Left hindlimb (tissue), 1 donor: Measurements from ENCODE around the gene SFMBT2.

ENCODE experiments used
- DNase-seq: peaks from one replicate; pipeline ENCODE4 v3.0.0-alpha.2; 2018

The SFMBT2 gene

DNA sequence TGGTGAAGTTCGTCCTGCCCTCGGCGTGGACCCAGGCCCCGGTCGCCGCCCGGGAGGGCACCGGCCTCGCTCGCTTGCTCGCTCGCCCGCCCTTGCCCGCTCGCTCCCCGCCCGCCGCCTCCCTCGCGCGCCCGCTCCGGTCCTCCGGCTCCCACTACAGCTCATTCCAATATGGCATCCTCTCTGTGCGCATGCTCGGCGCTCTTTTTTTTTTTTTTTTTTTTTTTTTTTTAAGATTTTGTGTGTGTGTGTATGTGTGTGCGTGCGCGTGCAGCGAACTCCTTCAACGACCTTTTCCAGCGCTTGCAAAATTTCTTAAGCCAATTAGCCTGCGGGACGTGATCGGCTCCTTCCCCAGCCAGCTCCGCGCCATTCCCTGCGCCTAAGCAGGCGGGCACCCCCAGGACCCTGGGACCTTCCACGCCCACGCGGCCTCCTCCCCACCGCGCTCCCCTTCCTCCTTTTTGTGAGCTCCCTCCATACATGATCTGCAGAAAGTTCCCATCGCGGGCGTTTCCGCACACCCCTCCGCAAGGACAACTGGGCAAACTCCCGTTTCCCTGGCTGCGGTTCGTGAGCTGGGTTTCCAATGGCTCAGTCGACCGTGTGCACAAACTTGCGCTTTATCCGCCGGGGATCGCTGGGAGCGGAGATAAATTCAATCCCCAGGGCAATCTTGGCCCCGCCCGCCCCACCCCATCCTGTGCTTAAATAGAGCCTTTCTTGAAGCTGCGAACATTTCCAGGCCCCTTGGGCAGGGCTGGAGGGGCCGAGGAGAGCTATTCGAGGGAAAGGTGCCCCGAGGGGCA is at the start of gene SFMBT2:
TSS of gene SFMBT2 (minus strand) at position 173 of the 809 bp plus-strand sequence. CDS start 29,136 bp downstream, outside the sequence.
- DNase-seq = peak; percentile 77

DNA sequence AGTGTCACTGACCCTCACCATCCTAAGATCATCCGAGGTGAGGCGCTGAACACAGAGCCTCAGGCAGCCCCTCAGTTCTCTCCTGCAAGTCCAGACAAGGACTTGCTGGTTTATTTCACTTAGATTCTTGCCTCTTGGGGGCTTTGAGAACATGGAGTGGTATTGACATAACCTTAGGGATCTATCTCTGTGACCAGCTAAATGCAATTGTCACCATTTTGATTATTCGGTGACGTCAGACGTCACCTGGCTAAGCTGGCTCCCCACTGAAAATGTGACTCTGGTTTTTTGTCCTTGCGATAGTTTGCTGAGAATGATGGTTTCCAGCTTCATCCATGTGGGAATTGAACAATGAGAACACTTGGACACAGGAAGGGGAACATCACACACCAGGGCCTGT is 49.2 kb upstream of the SFMBT2 start:
- DNase-seq = no peak

DNA sequence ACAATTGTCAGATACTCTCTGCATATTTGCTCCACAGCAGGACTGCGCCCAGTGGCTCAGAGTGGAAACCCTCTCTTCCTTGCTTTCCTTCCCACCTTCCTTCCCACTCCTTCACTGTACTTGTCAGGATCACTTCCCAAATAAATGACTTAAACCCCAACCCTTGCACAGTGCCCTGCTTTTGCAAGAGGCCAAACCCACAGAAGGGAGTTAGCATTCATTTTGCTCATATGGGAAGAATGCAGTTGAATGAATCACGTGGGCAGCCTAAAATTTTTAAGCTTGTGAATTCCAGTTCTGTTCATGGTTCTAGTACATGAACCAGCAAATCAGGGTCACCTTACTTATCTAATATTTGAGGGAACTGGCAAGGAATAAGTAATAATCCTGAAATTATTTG is 47.7 kb upstream of the SFMBT2 start:
- no peak for DNase-seq

DNA sequence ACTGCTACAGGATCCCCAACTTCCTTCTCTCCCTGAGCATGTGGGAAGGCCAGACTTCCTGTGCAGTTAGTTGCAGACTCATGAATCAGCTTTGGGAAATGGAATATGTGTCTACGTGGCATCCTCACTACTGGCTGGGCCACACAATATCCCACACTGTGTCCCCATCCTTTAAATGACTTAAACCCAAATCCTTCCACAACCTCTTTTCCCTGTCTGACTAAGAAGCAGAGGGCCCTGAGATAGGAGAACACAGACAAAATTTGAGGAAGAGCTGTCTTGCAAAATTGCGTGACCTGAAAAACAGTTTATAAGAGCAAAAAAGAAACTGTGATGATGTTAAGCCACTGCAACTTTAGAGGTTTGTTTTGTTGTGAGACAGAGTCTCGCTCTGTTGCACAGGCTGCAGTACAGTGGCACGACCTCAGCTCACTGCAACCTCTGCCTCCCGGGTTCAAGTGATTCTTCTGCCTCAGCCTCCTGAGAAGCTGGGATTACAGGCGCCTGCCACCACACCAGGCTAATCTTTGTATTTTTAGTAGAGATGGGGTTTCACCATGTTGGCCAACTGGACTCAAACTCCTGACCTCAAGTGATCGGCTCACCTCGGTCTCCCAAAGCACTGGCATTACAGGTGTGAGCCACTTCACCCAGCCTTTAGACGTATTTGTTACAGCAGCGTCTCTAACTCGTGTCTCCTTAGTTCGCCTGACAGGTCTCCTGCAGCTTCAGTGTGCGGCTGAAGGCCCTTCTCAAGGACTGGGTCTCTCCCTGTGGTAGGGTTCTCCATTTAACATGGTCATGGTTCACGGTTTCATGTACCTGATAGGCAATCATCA is 46.9 kb upstream of the SFMBT2 start:
- DNase-seq = no peak

DNA sequence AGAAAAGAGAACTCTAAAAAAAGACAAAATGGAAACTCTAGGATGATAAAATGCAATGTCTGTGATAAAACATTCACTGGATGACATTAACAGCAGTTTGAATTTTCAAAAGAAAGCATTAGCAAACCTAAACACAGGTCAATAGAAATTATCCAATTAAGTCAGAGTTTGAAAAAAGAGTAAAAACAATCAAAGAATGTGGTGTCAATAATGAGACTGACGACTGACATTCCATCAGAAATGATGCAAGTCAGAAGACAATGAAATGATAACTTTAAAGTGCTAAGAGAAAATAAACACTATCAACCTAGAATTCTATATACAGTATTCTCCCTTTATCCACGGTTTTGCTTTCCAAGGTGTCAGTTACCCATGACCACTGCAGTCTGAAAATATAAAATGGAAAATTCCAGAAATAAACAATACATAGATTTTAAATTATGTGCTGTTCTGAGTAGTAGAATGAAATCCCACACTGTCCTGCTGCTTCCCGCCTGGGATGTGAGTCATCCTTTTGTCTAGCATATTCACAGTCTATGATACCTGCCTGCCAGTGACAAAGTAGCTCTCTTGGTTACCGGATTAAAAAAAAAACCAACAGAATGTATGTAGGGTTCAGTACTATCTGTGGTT is 38.3 kb upstream of the SFMBT2 start:
- no peak for DNase-seq

DNA sequence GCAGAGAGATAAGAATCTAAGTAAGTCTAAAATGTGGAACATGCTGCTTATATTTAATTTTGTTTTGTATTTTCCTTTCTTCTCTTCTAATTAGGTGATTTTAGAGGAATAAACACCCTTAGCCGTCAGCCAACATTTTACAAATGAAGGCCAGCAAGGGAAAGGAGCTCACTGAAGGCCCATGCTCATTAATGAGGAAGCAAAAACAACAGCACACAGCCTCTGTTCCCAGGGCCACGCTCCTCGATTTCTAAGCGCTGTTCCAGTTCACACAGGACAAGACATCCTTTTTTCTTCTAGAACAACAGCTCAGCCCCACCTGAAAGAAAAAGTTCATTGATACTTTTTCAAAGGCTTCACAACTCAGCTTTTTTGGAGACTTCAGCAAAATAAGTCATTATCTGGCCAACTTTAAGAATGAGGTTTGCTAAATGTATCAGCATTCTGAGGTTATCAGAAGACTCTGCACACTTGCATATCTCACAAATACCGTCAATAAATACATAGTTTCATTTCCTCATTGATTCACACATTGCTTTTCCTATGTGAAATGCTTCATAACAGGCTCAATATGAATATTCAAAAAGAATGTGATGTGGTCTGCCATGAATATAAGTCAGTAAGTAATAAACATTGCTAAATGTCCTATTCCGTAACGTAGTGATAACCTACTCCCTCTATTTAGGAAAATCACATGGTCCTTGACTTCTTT is 34.8 kb upstream of the SFMBT2 start:
- DNase-seq = no peak

DNA sequence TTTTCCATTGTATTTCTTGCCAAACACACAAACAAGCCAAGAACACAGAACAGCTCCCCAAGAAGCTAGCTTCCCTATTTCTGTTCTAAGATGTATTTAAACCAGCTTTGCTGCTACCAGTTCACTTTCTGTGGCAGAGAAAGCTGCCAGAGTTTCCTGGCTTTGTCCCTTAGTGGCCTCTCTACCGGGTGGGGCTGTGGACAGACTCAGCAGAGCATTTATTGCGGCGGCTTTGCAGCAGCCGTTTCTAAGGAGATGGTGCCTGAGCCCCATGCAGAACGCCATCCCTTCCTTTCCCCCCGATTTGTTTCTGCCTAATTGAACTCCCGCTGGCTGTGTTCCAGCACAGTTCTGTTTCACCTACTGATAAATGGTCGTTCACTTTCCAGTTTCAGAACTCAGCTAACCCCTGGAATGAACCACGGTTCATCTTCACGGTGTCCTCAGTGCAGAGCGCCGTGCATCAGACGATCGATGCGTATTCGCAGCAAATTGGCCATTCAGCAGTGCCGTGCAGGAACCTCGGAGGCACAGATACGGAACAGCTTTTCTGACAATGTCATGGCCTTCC is 33.8 kb upstream of the SFMBT2 start:
- DNase-seq = peak; percentile 39

DNA sequence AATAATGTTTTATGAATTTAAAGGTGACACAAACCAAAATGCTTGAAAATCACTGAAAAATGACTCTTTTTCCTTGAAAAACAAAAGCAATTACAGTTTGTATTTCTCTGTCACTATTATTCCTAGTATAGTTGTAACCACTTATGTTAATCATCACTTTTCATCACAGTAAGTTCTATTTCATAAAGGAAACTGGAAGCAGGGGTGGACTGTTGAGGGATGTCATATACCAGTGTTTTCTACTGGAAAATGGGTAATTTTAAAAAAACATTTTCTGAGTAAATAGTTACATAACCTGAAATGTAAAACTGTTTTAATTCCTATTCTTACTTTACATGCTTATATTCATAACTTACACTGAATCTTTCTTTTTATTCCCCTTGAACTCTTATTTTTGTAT is 32.2 kb upstream of the SFMBT2 start:
- DNase-seq = no peak

DNA sequence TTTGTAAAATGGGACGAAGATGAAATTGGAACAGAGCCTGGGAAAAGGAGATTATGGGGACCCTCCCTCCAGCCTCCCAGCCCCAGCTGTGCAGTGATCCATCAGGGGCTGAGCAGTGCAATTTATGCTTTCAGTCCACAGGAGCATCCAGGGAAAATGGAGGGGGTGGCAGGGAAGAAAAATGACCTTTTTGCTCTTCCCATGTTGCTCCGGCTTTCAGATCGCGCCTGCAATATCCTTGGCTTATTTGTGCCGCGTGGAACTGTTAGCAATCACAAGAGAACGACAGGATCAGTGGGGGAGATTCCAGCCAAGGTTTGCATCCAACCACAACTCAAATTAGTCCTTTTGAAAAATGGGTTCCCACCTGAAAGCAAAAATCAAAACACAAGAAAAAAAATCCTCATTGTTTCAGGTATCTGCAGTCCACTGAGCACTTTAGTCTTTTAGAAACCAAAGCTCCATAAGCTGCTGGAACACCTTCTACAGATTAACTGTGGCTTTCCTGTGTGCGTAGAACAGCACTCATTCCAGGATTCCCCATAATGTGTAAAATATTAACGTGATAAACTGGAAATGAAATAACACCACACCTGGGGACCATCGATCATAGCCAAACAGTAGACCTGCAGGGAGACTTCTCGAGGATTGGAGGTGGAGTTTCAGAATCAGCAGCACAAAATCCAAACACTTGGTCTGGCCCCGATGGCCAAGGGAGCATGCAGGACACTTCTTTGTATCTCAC is 30.7 kb upstream of the SFMBT2 start:
- no peak for DNase-seq

DNA sequence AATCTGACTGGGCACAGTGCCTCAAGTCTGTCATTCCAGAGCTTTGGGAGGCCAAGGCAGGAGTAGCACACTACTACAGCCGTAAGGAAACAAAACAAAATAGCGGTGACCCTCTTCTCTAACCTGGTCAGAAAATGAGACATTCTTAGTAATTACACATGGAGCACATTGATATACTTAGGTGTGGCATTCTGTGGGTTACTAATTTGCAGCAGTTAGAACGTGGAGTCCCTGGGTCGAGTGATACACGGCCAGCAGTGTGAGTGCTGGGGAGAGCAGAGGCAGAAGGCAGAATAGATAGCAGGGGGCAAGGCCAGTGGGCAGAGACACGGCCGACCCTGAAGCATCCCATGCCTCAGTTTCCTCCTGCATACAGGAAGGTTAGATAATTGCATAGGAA is 28.9 kb upstream of the SFMBT2 start:
- DNase-seq = no peak

DNA sequence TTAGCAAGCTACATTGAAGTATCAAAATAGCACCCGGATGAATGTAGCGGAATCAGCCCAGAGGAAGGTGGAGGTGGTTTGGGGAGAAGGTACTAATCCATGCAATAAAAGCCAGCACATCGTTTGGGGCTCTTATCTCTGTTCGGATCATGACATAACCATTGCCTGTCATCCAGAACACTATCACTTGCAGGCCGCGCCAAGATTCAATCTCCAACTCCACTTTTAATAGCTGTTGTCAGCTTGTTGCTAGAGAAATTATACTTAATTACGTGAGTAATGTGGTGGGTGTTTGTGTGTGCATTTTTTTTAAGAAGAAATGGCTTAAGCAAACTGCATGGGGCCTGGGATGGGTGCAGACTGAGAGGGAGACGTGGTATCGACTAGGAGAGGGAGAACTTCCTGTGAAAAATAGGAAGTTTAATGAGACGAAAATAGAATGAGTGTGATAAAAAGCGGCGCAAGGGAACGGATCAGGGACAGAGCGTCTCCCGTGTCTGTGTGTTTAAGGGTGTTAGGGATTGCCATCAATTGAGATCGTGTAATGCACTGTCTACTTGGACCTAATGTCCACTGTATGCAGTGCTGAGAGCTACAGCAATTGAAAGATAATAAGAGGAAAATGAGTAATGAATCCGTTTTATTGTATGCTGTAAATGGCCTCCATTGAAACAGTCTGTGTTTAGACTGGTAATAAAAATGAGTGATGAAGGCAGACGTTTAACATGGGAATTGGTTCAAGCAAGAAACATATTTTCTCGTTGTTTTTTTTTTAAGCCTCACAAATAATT is 27.6 kb upstream of the SFMBT2 start:
- no peak for DNase-seq

DNA sequence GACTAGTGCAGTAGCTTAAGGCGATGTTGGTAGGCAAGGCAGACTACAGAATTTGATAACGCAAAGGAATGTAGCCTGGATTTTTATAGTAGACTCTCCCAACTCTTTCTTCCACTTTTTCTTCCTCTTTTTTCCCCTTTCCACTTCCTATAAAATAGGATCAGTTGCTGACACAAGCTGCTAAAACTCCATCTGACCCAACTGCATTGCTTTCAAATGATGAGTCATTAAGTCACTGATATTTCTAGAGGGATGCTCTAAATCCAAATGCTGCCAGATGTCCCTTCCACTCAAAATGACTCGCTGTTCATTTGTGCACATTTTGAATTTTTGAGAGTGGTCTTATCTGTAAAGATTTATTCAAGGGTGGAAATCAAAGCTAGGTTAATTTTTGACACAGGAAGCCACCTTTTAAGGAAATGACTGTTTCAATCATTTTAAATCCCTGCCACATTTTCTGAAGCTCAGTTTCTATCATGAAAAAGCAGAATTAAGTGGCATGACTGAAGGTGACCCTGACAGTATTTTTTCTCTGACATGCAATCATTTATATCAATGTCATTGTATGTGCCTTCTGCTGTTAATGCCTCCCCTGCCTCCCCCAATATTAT is 25.8 kb upstream of the SFMBT2 start:
- DNase-seq = no peak

DNA sequence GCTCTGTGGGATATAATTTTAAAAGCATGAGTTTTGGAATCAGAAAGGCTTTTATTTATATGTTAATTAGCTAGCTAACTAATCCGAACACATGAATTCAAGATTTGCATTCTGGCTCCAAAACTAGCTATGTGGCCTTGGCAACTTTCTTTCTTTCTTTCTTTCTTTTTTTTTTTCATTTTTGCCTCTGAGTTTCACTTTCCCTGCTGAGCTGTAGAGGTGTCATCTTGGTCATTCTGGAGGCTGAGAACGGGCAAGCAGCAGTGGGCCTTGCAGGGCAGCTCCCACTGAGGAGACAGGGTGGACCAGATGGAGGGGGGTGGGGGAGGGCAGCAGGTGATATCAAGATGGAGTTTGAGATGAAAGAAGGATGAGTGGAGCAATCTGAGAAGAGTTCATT is 24.8 kb upstream of the SFMBT2 start:
- DNase-seq = no peak

DNA sequence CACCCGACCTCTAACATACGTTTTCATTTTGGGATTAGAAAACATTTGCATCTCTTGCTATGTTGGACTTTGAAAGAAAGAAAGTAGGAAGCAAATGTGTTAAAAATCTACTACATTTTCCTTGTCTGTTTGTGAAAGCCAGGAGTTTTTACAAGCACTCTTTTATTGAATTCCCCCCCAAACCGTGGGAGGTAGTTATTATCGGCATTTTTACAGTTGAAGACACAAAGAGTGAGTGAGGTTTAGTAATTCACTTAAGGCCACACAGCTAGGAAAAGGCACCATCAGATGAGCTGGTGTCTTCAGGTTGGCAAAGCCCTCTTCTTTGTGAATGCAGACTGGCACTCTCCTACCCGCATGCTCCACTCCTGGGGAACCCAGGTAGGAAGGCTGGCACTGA is 23.5 kb upstream of the SFMBT2 start:
- no peak for DNase-seq

DNA sequence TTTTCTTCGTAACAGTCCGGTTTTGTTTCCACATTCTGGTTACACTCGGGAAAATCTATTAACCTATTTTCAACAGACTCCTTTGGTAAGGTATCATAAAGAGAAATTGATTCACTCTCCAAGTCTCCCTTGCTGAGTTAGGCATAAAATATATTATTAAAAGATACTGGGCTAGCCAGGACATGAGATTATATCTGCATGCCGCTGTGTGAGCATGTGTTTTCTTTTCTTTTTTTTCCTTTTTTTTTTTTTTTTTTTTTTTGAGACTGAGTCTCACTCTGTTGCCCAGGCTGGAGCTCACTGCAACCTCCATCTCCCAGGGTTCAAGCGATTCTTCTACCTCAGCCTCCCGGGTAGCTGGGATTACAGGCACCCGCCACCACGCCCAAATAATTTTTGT is 23.0 kb upstream of the SFMBT2 start:
- no peak for DNase-seq

DNA sequence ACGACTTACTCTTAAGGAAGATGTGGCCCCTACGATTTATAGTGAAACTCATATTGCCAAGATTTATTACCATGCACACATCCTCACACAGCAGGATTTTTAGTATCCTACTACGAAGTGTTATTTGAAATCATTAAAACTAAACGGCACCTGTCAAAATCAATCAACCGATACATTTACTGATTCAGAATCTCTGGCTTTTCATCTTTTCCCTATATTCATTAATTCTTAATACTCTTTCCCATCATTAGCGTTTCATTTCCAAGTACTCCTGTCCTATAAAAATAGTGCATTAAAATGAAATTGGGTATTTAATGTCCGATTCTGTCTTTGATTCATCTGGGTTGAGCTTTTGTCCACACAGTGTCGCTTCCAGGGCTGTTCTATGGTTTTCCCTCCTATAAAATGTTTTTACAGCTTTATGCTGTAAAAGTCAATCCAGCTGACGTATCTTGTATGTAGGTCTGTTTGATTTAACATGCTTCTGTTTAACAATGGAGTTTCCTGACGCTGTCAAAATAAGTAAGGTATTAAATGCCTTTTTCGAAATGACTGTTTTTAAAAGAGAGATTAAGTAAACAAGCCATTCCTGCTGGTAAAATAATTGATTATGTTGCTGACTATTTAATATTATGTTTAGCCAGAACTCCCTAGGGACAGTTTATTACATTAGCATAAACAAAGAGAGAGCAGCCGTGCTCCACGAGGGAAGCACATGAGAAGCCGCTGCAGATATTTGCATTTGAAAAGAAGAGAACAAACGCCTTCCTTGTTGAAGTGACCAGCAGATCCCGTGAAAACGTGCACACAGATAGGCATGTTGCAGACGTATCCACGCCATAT is 22.3 kb upstream of the SFMBT2 start:
- DNase-seq = no peak

DNA sequence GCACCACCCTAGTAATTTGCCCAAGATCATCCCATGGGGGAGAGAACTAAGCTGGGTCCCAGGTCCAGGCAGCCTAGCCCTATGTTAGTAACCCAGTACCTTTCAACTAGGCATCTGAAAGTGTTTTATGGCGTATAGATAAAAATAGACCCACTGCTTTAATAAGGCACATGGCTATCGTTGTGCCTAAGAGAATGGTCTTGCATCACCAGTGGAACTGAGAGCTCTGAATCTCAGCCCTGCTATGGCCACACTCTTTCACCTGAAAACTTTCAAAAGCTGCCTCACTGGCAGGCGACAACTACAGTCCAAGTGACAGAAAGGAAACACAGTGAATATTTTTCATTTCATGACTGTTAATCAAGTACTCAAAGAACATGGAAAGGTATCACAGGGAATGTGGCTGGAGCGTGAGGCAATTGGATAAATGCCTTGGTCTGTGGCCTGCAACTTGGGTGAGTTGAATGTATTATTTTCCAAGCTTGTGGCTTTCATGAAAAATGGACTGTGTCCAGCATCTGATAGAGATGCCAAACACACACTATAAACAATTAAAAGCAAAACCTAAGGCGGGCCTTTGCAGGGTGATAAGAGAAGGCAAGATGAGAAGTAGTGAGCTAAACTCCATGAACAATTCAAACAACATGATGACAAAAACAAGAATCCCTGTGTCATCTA is 18.0 kb upstream of the SFMBT2 start:
- no peak for DNase-seq

DNA sequence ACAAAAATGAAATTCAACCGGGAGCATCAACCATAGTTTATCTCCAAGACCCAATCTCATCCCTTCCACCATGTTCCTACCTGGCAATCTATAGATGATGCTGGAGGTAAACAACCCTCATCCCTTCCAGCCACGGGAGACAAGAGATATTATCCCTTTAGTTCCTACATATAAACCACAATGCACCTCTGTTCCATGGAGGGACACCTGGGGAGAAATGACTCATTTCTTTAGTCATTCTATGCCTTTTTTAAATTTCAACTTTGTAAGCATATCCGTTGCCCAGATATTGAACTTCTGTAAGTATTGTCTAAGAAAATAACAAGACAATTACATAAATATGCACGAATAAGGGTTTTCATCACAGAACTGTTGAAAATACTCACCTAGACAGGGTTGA is 15.5 kb upstream of the SFMBT2 start:
- DNase-seq = no peak

DNA sequence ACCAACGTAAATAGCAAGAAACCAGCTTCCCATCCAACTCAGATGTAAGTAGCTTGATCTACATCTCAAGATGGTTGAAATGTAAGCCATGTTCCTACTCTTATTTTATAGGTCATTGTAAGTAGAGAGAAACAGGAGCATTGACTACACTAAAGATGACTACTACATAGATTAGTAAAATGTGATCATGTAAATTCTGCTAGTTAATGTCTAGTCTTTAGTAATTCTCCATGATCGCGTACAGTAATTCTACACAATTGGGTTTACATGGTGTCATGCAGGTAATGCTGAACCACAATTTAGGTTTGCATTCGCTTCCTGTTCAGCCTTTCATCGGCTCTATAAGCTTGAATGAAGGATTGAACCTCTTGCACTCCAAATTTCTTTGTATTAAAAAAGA is 14.9 kb upstream of the SFMBT2 start:
- no peak for DNase-seq
